ENCODE measurements around the gene CHD6.

The CHD6 gene

GRCh38 chr20:41457173-41457857, 160.9 kb downstream of the CHD6 start:
- DNase-seq = no peak

- DNase-seq = no peak
Measured at GRCh38 chr20:41456351-41456750, 161.8 kb downstream of the CHD6 start.

- no peak for DNase-seq
Measured at GRCh38 chr20:41454250-41454649, 163.9 kb downstream of the CHD6 start.

GRCh38 chr20:41453010-41453950, 164.9 kb downstream of the CHD6 start:
- no peak for DNase-seq

GRCh38 chr20:41452226-41452625, 166.0 kb downstream of the CHD6 start:
- no peak for DNase-seq

- no peak for DNase-seq
Measured at GRCh38 chr20:41447006-41447405, 171.2 kb downstream of the CHD6 start.

- DNase-seq = no peak
Measured at GRCh38 chr20:41446456-41446855, 171.7 kb downstream of the CHD6 start.

GRCh38 chr20:41444821-41445220, 173.4 kb downstream of the CHD6 start:
- DNase-seq = no peak

GRCh38 chr20:41443691-41444090, 174.5 kb downstream of the CHD6 start:
- no peak for DNase-seq

GRCh38 chr20:41440882-41441281, 177.3 kb downstream of the CHD6 start:
- DNase-seq = no peak

GRCh38 chr20:41437836-41438235, 180.3 kb downstream of the CHD6 start:
- DNase-seq = no peak

GRCh38 chr20:41436679-41437078, 181.5 kb downstream of the CHD6 start:
- no peak for DNase-seq

- no peak for DNase-seq
Measured at GRCh38 chr20:41433203-41433602, 185.0 kb downstream of the CHD6 start.

GRCh38 chr20:41432746-41433145, 185.4 kb downstream of the CHD6 start:
- DNase-seq = no peak

- no peak for DNase-seq
Measured at GRCh38 chr20:41428285-41428684, 189.9 kb downstream of the CHD6 start.

GRCh38 chr20:41427833-41428232, 190.3 kb downstream of the CHD6 start:
- DNase-seq = no peak

- DNase-seq = no peak
Measured at GRCh38 chr20:41426976-41427375, 191.2 kb downstream of the CHD6 start.

GRCh38 chr20:41426086-41426830, 191.9 kb downstream of the CHD6 start:
- no peak for DNase-seq

- no peak for DNase-seq
Measured at GRCh38 chr20:41425180-41425884, 192.8 kb downstream of the CHD6 start.

GRCh38 chr20:41424546-41424945, 193.6 kb downstream of the CHD6 start:
- no peak for DNase-seq

GRCh38 chr20:41424011-41424410, 194.2 kb downstream of the CHD6 start:
- DNase-seq = no peak

- DNase-seq = no peak
Measured at GRCh38 chr20:41422953-41423352, 195.2 kb downstream of the CHD6 start.

Measured in NCI-H1105 treated with DMSO at 0.1 percent for 48 hours (cell line).